HepG2 (cell line): Measurements from ENCODE around the gene COMT. TPM values are rescaled to one million over a fixed set of nuclear protein-coding genes. Genes with fewer than 3 reads are reported as not detected.

Experiments
- DMAP1 ChIP-seq: IDR thresholded peaks from 2 replicates; pipeline ENCODE4 v1.6.1; 2016
- ESRRA ChIP-seq: sonication (generic); formaldehyde crosslinking; IDR thresholded peaks from 2 replicates; pipeline ENCODE4 v1.5.1; 2020; ENCODE audit warnings: mild to moderate bottlenecking, low read depth, missing genetic modification reagents
- HNRNPL ChIP-seq: fragments of 200-400 bp; formaldehyde crosslinking; IDR thresholded peaks from 2 replicates; pipeline ENCODE4 v1.6.1; 2017; ENCODE audit warnings: mild to moderate bottlenecking, low read depth, low read length
- KDM1A ChIP-seq: IDR thresholded peaks from 2 replicates; pipeline ENCODE4 v1.6.1; 2016; ENCODE audit warnings: missing compliant biosample characterization
- MED13 ChIP-seq: sonication (generic); formaldehyde crosslinking; IDR thresholded peaks from 2 replicates; pipeline ENCODE4 v1.5.0; 2020; ENCODE audit warnings: missing genetic modification reagents
- NR2F6 ChIP-seq, 2 experiments: IDR thresholded peaks; 2 replicates each; pipeline ENCODE4 v1.6.1; 2016; ENCODE audit warnings: antibody characterized with exemption in 1 of 2, mild to moderate bottlenecking in 1 of 2
- NRL ChIP-seq: sonication (generic); formaldehyde crosslinking; IDR thresholded peaks from 2 replicates; pipeline ENCODE4 v1.5.0; 2020; ENCODE audit warnings: missing genetic modification reagents, mild to moderate bottlenecking, moderate library complexity, borderline replicate concordance
- PAXIP1 ChIP-seq: sonication (generic); formaldehyde crosslinking; conservative IDR thresholded peaks from 2 replicates; pipeline ENCODE4 v1.4.0; 2020; ENCODE audit warnings: mild to moderate bottlenecking, missing genetic modification reagents, moderate library complexity
- PHF21A ChIP-seq: sonication (generic); formaldehyde crosslinking; IDR thresholded peaks from 2 replicates; pipeline ENCODE4 v1.5.0; 2020; ENCODE audit warnings: mild to moderate bottlenecking, missing genetic modification reagents
- RBM22 ChIP-seq: fragments of 200-400 bp; formaldehyde crosslinking; optimal IDR thresholded peaks from 2 replicates; pipeline ENCODE3; 2017; ENCODE audit warnings: mild to moderate bottlenecking, low read length, moderate library complexity
- RCOR2 ChIP-seq: IDR thresholded peaks from 2 replicates; pipeline ENCODE4 v1.6.1; 2016; ENCODE audit warnings: missing biosample characterization, missing genetic modification reagents
- SNAI1 ChIP-seq: sonication (generic); formaldehyde crosslinking; IDR thresholded peaks from 2 replicates; pipeline ENCODE4 v1.5.0; 2020; ENCODE audit warnings: mild to moderate bottlenecking, missing genetic modification reagents, borderline replicate concordance
- SOX5 ChIP-seq: IDR thresholded peaks from 2 replicates; pipeline ENCODE4 v1.6.1; 2016; ENCODE audit warnings: borderline replicate concordance
- TRIM24 ChIP-seq: sonication (generic); formaldehyde crosslinking; IDR thresholded peaks from 2 replicates; pipeline ENCODE4 v1.8.0; 2022; ENCODE audit warnings: mild to moderate bottlenecking, missing genetic modification reagents
- ZBTB1 ChIP-seq: sonication (generic); formaldehyde crosslinking; IDR thresholded peaks from 2 replicates; pipeline ENCODE4 v1.4.0; 2020; ENCODE audit warnings: missing genetic modification reagents, borderline replicate concordance
- ZBTB26 ChIP-seq: IDR thresholded peaks from 2 replicates; pipeline ENCODE4 v1.6.1; 2016; ENCODE audit warnings: missing compliant biosample characterization, missing genetic modification reagents, borderline replicate concordance
- ZNF580 ChIP-seq: IDR thresholded peaks from 2 replicates; pipeline ENCODE4 v1.6.1; 2016; ENCODE audit warnings: low read depth, borderline replicate concordance
- ZNF746 ChIP-seq: sonication (generic); formaldehyde crosslinking; IDR thresholded peaks from 2 replicates; pipeline ENCODE4 v1.8.0; 2022; ENCODE audit warnings: mild to moderate bottlenecking, missing genetic modification reagents
- ZNF768 ChIP-seq: sonication (generic); formaldehyde crosslinking; IDR thresholded peaks from 2 replicates; pipeline ENCODE4 v1.4.0; 2020; ENCODE audit warnings: missing genetic modification reagents
- polyA plus RNA-seq, 8 experiments: library from polyadenylated mRNA; depleted of rRNA in 3 of 8; stranded (reverse) in 7 of 8; unstranded in 1 of 8; fragments of >200 nt; fragmentation: Illumina TruSeq in 4 of 8; extraction: Trizol in 4 of 8; gene quantifications; 2 replicates each; pipeline versions ENCODE4 v1.2.1 to v1.2.3, GENCODE V29; 2011 to 2016; ENCODE audit warnings: low read depth in 4 of 8, missing spikeins in 1 of 8, mixed read lengths in 1 of 8; ENCODE audit not compliant: insufficient read depth in 1 of 8
- total RNA-seq, 5 experiments: library from RNA; depleted of rRNA; stranded (reverse); fragments of >200 nt; fragmentation: Illumina TruSeq; extraction: Trizol; gene quantifications; 2 replicates each; pipeline ENCODE4 v1.2.3, GENCODE V29; 2016; ENCODE audit warnings: low read depth in 1 of 5
- TF ChIP-seq, protein P1 (sequence below): sonication (generic); formaldehyde crosslinking; IDR thresholded peaks from 2 replicates; pipeline ENCODE4 v1.8.1; 2023; ENCODE audit warnings: mild to moderate bottlenecking, missing genetic modification reagents
- TF ChIP-seq, protein P2 (sequence below): sonication (generic); formaldehyde crosslinking; IDR thresholded peaks from 2 replicates; pipeline ENCODE4 v1.5.1; 2020; ENCODE audit warnings: mild to moderate bottlenecking, missing genetic modification reagents, borderline replicate concordance

COMT gene
- total and polyA plus RNA-seq, 2 of the 13 experiments (the other 11 are each of a cell fraction or from before 2014, with no cell fraction given): 156 to 162 TPM

GRCh38 chr22:19970479-19971275 lies 29.1 kb downstream of the COMT start (continued):
- TF ChIP-seq HNRNPL (peak; percentile 80), SNAI1 (CRISPR knock-in tag) (0 out of 2 replicates have a peak, but pooled peaks have one; percentile 14), ZNF768 (CRISPR knock-in tag) (peak; percentile 35; the same call in 1 of the 2 replicates), PAXIP1 (peak; percentile 95), ZBTB1 (CRISPR knock-in tag) (peak; percentile 95), DMAP1 (peak; percentile 89), ZBTB26 (peak; percentile 78; the same call in 1 of the 2 replicates), ESRRA (CRISPR knock-in tag) (peak; percentile 98), NRL (peak; percentile 70), ZNF580 (CRISPR knock-in tag) (peak; percentile 80; the same call in 1 of the 2 replicates), RBM22 (peak; percentile 87), MED13 (CRISPR knock-in tag) (no peak), RCOR2 (peak; percentile 49; the same call in 1 of the 2 replicates), KDM1A (peak; percentile 68; the same call in 1 of the 2 replicates), ZNF746 (0 out of 2 replicates have a peak, but pooled peaks have one; percentile 54), PHF21A (CRISPR knock-in tag) (peak; percentile 97), SOX5 (CRISPR knock-in tag) (peak; percentile 70), NR2F6 (IDR thresholded peaks at IDR 0.05) (peak; percentile 91), NR2F6 (CRISPR knock-in tag; IDR thresholded peaks at IDR 0.05) (peak; percentile 98), TRIM24 (CRISPR knock-in tag) (0 out of 2 replicates have a peak, but pooled peaks have one; percentile 40)
- TF ChIP-seq, protein P1, sequence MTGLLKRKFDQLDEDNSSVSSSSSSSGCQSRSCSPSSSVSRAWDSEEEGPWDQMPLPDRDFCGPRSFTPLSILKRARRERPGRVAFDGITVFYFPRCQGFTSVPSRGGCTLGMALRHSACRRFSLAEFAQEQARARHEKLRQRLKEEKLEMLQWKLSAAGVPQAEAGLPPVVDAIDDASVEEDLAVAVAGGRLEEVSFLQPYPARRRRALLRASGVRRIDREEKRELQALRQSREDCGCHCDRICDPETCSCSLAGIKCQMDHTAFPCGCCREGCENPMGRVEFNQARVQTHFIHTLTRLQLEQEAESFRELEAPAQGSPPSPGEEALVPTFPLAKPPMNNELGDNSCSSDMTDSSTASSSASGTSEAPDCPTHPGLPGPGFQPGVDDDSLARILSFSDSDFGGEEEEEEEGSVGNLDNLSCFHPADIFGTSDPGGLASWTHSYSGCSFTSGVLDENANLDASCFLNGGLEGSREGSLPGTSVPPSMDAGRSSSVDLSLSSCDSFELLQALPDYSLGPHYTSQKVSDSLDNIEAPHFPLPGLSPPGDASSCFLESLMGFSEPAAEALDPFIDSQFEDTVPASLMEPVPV (CRISPR knock-in tag): peak; percentile 91; the same call in 1 of the 2 replicates
- TF ChIP-seq, protein P2, sequence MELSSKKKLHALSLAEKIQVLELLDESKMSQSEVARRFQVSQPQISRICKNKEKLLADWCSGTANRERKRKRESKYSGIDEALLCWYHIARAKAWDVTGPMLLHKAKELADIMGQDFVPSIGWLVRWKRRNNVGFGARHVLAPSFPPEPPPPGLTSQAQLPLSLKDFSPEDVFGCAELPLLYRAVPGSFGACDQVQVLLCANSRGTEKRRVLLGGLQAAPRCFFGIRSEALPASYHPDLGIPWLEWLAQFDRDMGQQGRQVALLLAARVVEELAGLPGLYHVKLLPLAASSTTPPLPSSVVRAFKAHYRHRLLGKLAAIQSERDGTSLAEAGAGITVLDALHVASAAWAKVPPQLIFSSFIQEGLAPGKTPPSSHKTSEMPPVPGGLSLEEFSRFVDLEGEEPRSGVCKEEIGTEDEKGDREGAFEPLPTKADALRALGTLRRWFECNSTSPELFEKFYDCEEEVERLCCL (CRISPR knock-in tag): 0 out of 2 replicates have a peak, but pooled peaks have one; percentile 41
